Mesendoderm (in vitro differentiated cells): Measurements from ENCODE around the gene STRN4.
A peak's percentile ranks its signal among the peaks of the same experiment; 100 is the strongest.

Experiments
- DNase-seq: peaks from one replicate; pipeline ENCODE4 v3.0.0; 2013
- H2AK5ac ChIP-seq: 2 replicates; pipeline ENCODE4 v1.6.1; 2013; ENCODE audit warnings: low read length, inconsistent platforms
- H2BK120ac ChIP-seq: 2 replicates; pipeline ENCODE4 v1.6.1; 2013; ENCODE audit warnings: low read depth, mild to moderate bottlenecking, low read length, moderate library complexity, mixed read lengths
- H2BK15ac ChIP-seq: replicated peaks from 2 replicates; pipeline ENCODE4 v1.6.1; 2013; ENCODE audit warnings: low read depth, mild to moderate bottlenecking, moderate library complexity
- H2BK5ac ChIP-seq: 2 replicates; pipeline ENCODE4 v1.6.1; 2013; ENCODE audit warnings: low read length, inconsistent platforms
- H3K18ac ChIP-seq: 2 replicates; pipeline ENCODE4 v1.6.1; 2013; ENCODE audit warnings: mild to moderate bottlenecking, low read length, mixed read lengths
- H3K23ac ChIP-seq: one replicate; pipeline ENCODE4 v1.6.1; 2013; ENCODE audit warnings: low read length
- H3K27ac ChIP-seq: 2 replicates; pipeline ENCODE4 v1.5.1; 2013; ENCODE audit warnings: low read depth, mild to moderate bottlenecking, inconsistent platforms, low read length, moderate library complexity
- H3K27me3 ChIP-seq: 2 replicates; pipeline ENCODE4 v1.6.1; 2013; ENCODE audit warnings: low read length, control low read depth, mild to moderate bottlenecking, inconsistent platforms; ENCODE audit not compliant: insufficient read depth, poor library complexity
- H3K36me3 ChIP-seq: 2 replicates; pipeline ENCODE4 v1.6.1; 2013; ENCODE audit warnings: low read length, inconsistent platforms; ENCODE audit not compliant: control insufficient read depth, insufficient read depth
- H3K4ac ChIP-seq: one replicate; pipeline ENCODE4 v1.6.1; 2013; ENCODE audit warnings: low read depth, mild to moderate bottlenecking, low read length, moderate library complexity
- H3K4me1 ChIP-seq: 2 replicates; pipeline ENCODE4 v1.6.1; 2013; ENCODE audit warnings: low read depth, low read length, inconsistent platforms; ENCODE audit not compliant: control insufficient read depth
- H3K4me2 ChIP-seq: 2 replicates; pipeline ENCODE4 v1.6.1; 2013; ENCODE audit warnings: low read length
- H3K4me3 ChIP-seq: 2 replicates; pipeline ENCODE4 v1.5.1; 2013; ENCODE audit warnings: mild to moderate bottlenecking, low read length
- H3K56ac ChIP-seq: one replicate; pipeline ENCODE4 v1.6.1; 2013; ENCODE audit warnings: low read length
- H3K79me1 ChIP-seq: 2 replicates; pipeline ENCODE4 v1.6.1; 2013; ENCODE audit warnings: low read length, inconsistent platforms
- H3K79me2 ChIP-seq: 2 replicates; pipeline ENCODE4 v1.6.1; 2013; ENCODE audit warnings: mild to moderate bottlenecking, low read length; ENCODE audit not compliant: control insufficient read depth, insufficient read depth
- H3K9ac ChIP-seq: 2 replicates; pipeline ENCODE4 v1.6.1; 2013; ENCODE audit warnings: low read length, inconsistent platforms
- H4K5ac ChIP-seq: one replicate; pipeline ENCODE4 v1.6.1; 2013; ENCODE audit warnings: low read length
- H4K8ac ChIP-seq: one replicate; pipeline ENCODE4 v1.6.1; 2013; ENCODE audit warnings: low read depth, mild to moderate bottlenecking, control low read depth, low read length, moderate library complexity
- WGBS: extraction: QIAGEN DNeasy Blood & Tissue Kit; methylation state at CpG from one replicate; pipeline ENCODE4 v1.1.7; 2013; ENCODE audit warnings: low lambda C conversion rate, missing lambda C conversion rate; ENCODE audit not compliant: insufficient coverage; ENCODE audit errors: extremely low coverage; 5-methylcytosine and 5-hydroxymethylcytosine counted together

Gene STRN4

GRCh38 chr19:46733690-46734292 lies 12.5 kb downstream of the STRN4 start:
- Histone ChIP-seq H3K18ac (no peak overlapping the region), H4K5ac (no peak overlapping the region), H2BK15ac (no peak overlapping the region), H3K27ac (no peak overlapping the region), H2BK120ac (no peak overlapping the region), H3K79me1 (peaks cover 27% of the 10 kb centered on the region), H3K56ac (no peak overlapping the region), H4K8ac (no peak overlapping the region), H3K4me3 (no peak overlapping the region), H3K27me3 (no peaks in the 10 kb centered on the region), H2BK5ac (no peak overlapping the region), H3K9ac (no peak overlapping the region), H3K4me1 (no peaks in the 10 kb centered on the region), H3K79me2 (peaks cover 17% of the 10 kb centered on the region), H3K23ac (no peak overlapping the region), H3K36me3 (peaks cover 18% of the 10 kb centered on the region), H3K4ac (no peak overlapping the region), H2AK5ac (no peak overlapping the region), H3K4me2 (no peak overlapping the region)
- no CpG with 5 or more reads among the region's 11 CpGs for WGBS
- no peak for DNase-seq

- peaks cover 13% of the 10 kb centered on the region for H3K79me2 ChIP-seq
- H3K79me1 ChIP-seq: peaks cover 25% of the 10 kb centered on the region
- no peak overlapping the region for H3K9ac ChIP-seq
- H3K4me3 ChIP-seq: no peak overlapping the region
- no peak overlapping the region for H3K27ac ChIP-seq
- H2AK5ac ChIP-seq: no peak overlapping the region
- no peak overlapping the region for H3K18ac ChIP-seq
- H4K8ac ChIP-seq: no peak overlapping the region
- no peak overlapping the region for H4K5ac ChIP-seq
- no peak overlapping the region for H2BK120ac ChIP-seq
- H3K4me2 ChIP-seq: no peak overlapping the region
- H2BK5ac ChIP-seq: no peak overlapping the region
- WGBS: no CpG with 5 or more reads among the region's 23 CpGs
- H2BK15ac ChIP-seq: no peak overlapping the region
- H3K36me3 ChIP-seq: peaks cover 18% of the 10 kb centered on the region
- H3K23ac ChIP-seq: no peak overlapping the region
- no peaks in the 10 kb centered on the region for H3K27me3 ChIP-seq
- no peak for DNase-seq
- no peaks in the 10 kb centered on the region for H3K4me1 ChIP-seq
- H3K56ac ChIP-seq: no peak overlapping the region
- no peak overlapping the region for H3K4ac ChIP-seq
These were observed 13.1 kb downstream of the STRN4 start for GRCh38 chr19:46732966-46733689.

- Histone ChIP-seq H3K4ac (no peak overlapping the region), H2BK5ac (no peak overlapping the region), H3K4me2 (no peak overlapping the region), H3K79me2 (peaks cover 13% of the 10 kb centered on the region), H3K27ac (no peak overlapping the region), H3K4me1 (no peaks in the 10 kb centered on the region), H3K23ac (no peak overlapping the region), H3K18ac (no peak overlapping the region), H3K56ac (no peak overlapping the region), H3K4me3 (no peak overlapping the region), H2BK120ac (no peak overlapping the region), H3K9ac (no peak overlapping the region), H2BK15ac (no peak overlapping the region), H4K5ac (no peak overlapping the region), H3K79me1 (peaks cover 25% of the 10 kb centered on the region), H2AK5ac (no peak overlapping the region), H3K36me3 (peaks cover 18% of the 10 kb centered on the region), H4K8ac (no peak overlapping the region), H3K27me3 (no peaks in the 10 kb centered on the region)
- no CpG with 5 or more reads among the region's 28 CpGs for WGBS
- DNase-seq: no peak
These were observed 13.9 kb downstream of the STRN4 start for GRCh38 chr19:46732172-46732938.

- DNase-seq: no peak
- H4K8ac ChIP-seq: no peak overlapping the region
- no peak overlapping the region for H3K27ac ChIP-seq
- WGBS: no CpG with 5 or more reads among the region's 14 CpGs
- no peak overlapping the region for H3K56ac ChIP-seq
- H3K4me1 ChIP-seq: no peaks in the 10 kb centered on the region
- H3K4me2 ChIP-seq: no peak overlapping the region
- peaks cover 7% of the 10 kb centered on the region for H3K79me2 ChIP-seq
- H3K9ac ChIP-seq: no peak overlapping the region
- H3K18ac ChIP-seq: no peak overlapping the region
- H2BK120ac ChIP-seq: no peak overlapping the region
- no peak overlapping the region for H2BK5ac ChIP-seq
- no peak overlapping the region for H3K4me3 ChIP-seq
- H3K23ac ChIP-seq: no peak overlapping the region
- peaks cover 20% of the 10 kb centered on the region for H3K79me1 ChIP-seq
- H3K36me3 ChIP-seq: peaks cover 19% of the 10 kb centered on the region
- no peak overlapping the region for H2BK15ac ChIP-seq
- no peak overlapping the region for H3K4ac ChIP-seq
- no peak overlapping the region for H4K5ac ChIP-seq
- no peak overlapping the region for H2AK5ac ChIP-seq
- no peaks in the 10 kb centered on the region for H3K27me3 ChIP-seq
These were observed 14.7 kb downstream of the STRN4 start for GRCh38 chr19:46731584-46731983.

GRCh38 chr19:46731007-46731501 lies 15.2 kb downstream of the STRN4 start:
- H2BK120ac ChIP-seq: no peak overlapping the region
- no peak overlapping the region for H3K27ac ChIP-seq
- no peaks in the 10 kb centered on the region for H3K4me1 ChIP-seq
- no peak overlapping the region for H3K4me2 ChIP-seq
- H3K27me3 ChIP-seq: no peaks in the 10 kb centered on the region
- no peak overlapping the region for H2BK5ac ChIP-seq
- no peak overlapping the region for H3K23ac ChIP-seq
- no peak overlapping the region for H3K4ac ChIP-seq
- peaks cover 7% of the 10 kb centered on the region for H3K79me2 ChIP-seq
- H3K9ac ChIP-seq: no peak overlapping the region
- no peak overlapping the region for H3K18ac ChIP-seq
- H2BK15ac ChIP-seq: no peak overlapping the region
- DNase-seq: peak; percentile 59
- no peak overlapping the region for H2AK5ac ChIP-seq
- peaks cover 19% of the 10 kb centered on the region for H3K79me1 ChIP-seq
- H4K5ac ChIP-seq: no peak overlapping the region
- H3K4me3 ChIP-seq: no peak overlapping the region
- no CpG with 5 or more reads among the region's 14 CpGs for WGBS
- H4K8ac ChIP-seq: no peak overlapping the region
- peaks cover 20% of the 10 kb centered on the region for H3K36me3 ChIP-seq
- H3K56ac ChIP-seq: no peak overlapping the region
